HG03159 (cell line): ENCODE results near the gene NBEA.
"Not testable (repeated sequence)": the region's sequence is repeated elsewhere in the genome, so short reads cannot be mapped to it uniquely, and the experiment has no call there.

ENCODE experiments used
- ATAC-seq: cut with Tn5 transposase; IDR thresholded peaks from one replicate; pipeline ENCODE4 v1.9.1; 2021; ENCODE audit warnings: mild to moderate bottlenecking, moderate library complexity; ENCODE audit not compliant: unreplicated experiment

The NBEA gene

GRCh38 chr13:34951528-34951927 lies 9.5 kb downstream of the NBEA start:
- ATAC-seq = no peak

GRCh38 chr13:34959489-34959888 lies 17.4 kb downstream of the NBEA start:
- no peak for ATAC-seq

GRCh38 chr13:34964558-34964957 lies 22.5 kb downstream of the NBEA start:
- no peak for ATAC-seq

- no peak for ATAC-seq
Observed at GRCh38 chr13:34967851-34968562, 25.9 kb downstream of the NBEA start.

GRCh38 chr13:34969539-34969938 lies 27.5 kb downstream of the NBEA start:
- not testable (repeated sequence) for ATAC-seq

GRCh38 chr13:34970961-34971360 lies 28.9 kb downstream of the NBEA start:
- ATAC-seq = no peak

- ATAC-seq = no peak
Observed at GRCh38 chr13:34971473-34971872, 29.4 kb downstream of the NBEA start.

GRCh38 chr13:34985199-34985598 lies 43.1 kb downstream of the NBEA start:
- not testable (repeated sequence) for ATAC-seq

- no peak for ATAC-seq
Observed at GRCh38 chr13:34988330-34988791, 46.3 kb downstream of the NBEA start.

- no peak for ATAC-seq
Observed at GRCh38 chr13:34990399-34991214, 48.5 kb downstream of the NBEA start.

- ATAC-seq = no peak
Observed at GRCh38 chr13:34993470-34993869, 51.4 kb downstream of the NBEA start.

- not testable (repeated sequence) for ATAC-seq
Observed at GRCh38 chr13:35003734-35004133, 61.7 kb downstream of the NBEA start.

- no peak for ATAC-seq
Observed at GRCh38 chr13:35005051-35005450, 63.0 kb downstream of the NBEA start.

- no peak for ATAC-seq
Observed at GRCh38 chr13:35014606-35015213, 72.6 kb downstream of the NBEA start.

GRCh38 chr13:35016362-35017112 lies 74.5 kb downstream of the NBEA start:
- no peak for ATAC-seq

GRCh38 chr13:35025314-35025713 lies 83.2 kb downstream of the NBEA start:
- ATAC-seq = no peak

- no peak for ATAC-seq
Observed at GRCh38 chr13:35028338-35028867, 86.3 kb downstream of the NBEA start.

- no peak for ATAC-seq
Observed at GRCh38 chr13:35039012-35039411, 96.9 kb downstream of the NBEA start.

GRCh38 chr13:35046587-35046986 lies 104.5 kb downstream of the NBEA start:
- ATAC-seq = no peak

GRCh38 chr13:35055705-35056104 lies 113.6 kb downstream of the NBEA start:
- no peak for ATAC-seq

- ATAC-seq = no peak
Observed at GRCh38 chr13:35057858-35058257, 115.8 kb downstream of the NBEA start.
